GM21515 (cell line): Measurements from ENCODE around the gene CDH13.

Experiments
- ATAC-seq: cut with Tn5 transposase; IDR thresholded peaks from one replicate; pipeline ENCODE4 v1.9.1; 2021; ENCODE audit not compliant: unreplicated experiment

The CDH13 gene

GRCh38 chr16:83271970-83272575 lies 645.3 kb downstream of the CDH13 start:
- ATAC-seq = no peak

GRCh38 chr16:83272843-83273242 lies 646.1 kb downstream of the CDH13 start:
- ATAC-seq = no peak

- ATAC-seq = no peak
Observed at GRCh38 chr16:83273504-83274173, 646.9 kb downstream of the CDH13 start.

- ATAC-seq = no peak
Observed at GRCh38 chr16:83279251-83279650, 652.5 kb downstream of the CDH13 start.

- ATAC-seq = no peak
Observed at GRCh38 chr16:83285921-83286320, 659.2 kb downstream of the CDH13 start.

- ATAC-seq = no peak
Observed at GRCh38 chr16:83296505-83296904, 669.7 kb downstream of the CDH13 start.

- ATAC-seq = no peak
Observed at GRCh38 chr16:83298541-83298940, 671.8 kb downstream of the CDH13 start.

- no peak for ATAC-seq
Observed at GRCh38 chr16:83300326-83300725, 673.6 kb downstream of the CDH13 start.

- ATAC-seq = no peak
Observed at GRCh38 chr16:83301971-83302370, 675.2 kb downstream of the CDH13 start.

GRCh38 chr16:83302853-83303252 lies 676.1 kb downstream of the CDH13 start:
- no peak for ATAC-seq

- no peak for ATAC-seq
Observed at GRCh38 chr16:83305092-83305491, 678.3 kb downstream of the CDH13 start.

GRCh38 chr16:83306961-83307593 lies 680.3 kb downstream of the CDH13 start:
- no peak for ATAC-seq

GRCh38 chr16:83307594-83307992 lies 680.8 kb downstream of the CDH13 start:
- ATAC-seq = no peak

- ATAC-seq = no peak
Observed at GRCh38 chr16:83308414-83308813, 681.6 kb downstream of the CDH13 start.

- ATAC-seq = no peak
Observed at GRCh38 chr16:83310816-83311215, 684.0 kb downstream of the CDH13 start.

- ATAC-seq = no peak
Observed at GRCh38 chr16:83312015-83312717, 685.4 kb downstream of the CDH13 start.

GRCh38 chr16:83312718-83313245 lies 686.0 kb downstream of the CDH13 start:
- ATAC-seq = no peak

GRCh38 chr16:83315271-83315670 lies 688.5 kb downstream of the CDH13 start:
- no peak for ATAC-seq

- ATAC-seq = no peak
Observed at GRCh38 chr16:83316458-83316857, 689.7 kb downstream of the CDH13 start.

- ATAC-seq = no peak
Observed at GRCh38 chr16:83318390-83318789, 691.6 kb downstream of the CDH13 start.

- ATAC-seq = no peak
Observed at GRCh38 chr16:83328936-83329335, 702.2 kb downstream of the CDH13 start.

GRCh38 chr16:83329441-83329840 lies 702.7 kb downstream of the CDH13 start:
- no peak for ATAC-seq
